Endothelial cell of hepatic sinusoid (primary cell): ENCODE data around the gene SH3RF1.
"Not testable (repeated sequence)": the region's sequence is repeated elsewhere in the genome, so short reads cannot be mapped to it uniquely, and the experiment has no call there.

Experiments used
- in situ Hi-C: cut with HindIII; loops from 2 replicates; pipeline ENCODE4 v1.10.0; 2017; ENCODE audit warnings: low sequenced_read_pairs

The SH3RF1 gene

GRCh38 chr4:169203278-169203677 lies 67.5 kb downstream of the SH3RF1 start:
- in situ Hi-C loops, result loop anchor here (5.0 kb wide), 1 partner anchor 96 kb away; no protein-coding TSS in a partner anchor

GRCh38 chr4:169202878-169203277 lies 67.9 kb downstream of the SH3RF1 start:
- in situ Hi-C loops, result loop anchor here (5.0 kb wide), 1 partner anchor 96 kb away; no protein-coding TSS in a partner anchor

DNA sequence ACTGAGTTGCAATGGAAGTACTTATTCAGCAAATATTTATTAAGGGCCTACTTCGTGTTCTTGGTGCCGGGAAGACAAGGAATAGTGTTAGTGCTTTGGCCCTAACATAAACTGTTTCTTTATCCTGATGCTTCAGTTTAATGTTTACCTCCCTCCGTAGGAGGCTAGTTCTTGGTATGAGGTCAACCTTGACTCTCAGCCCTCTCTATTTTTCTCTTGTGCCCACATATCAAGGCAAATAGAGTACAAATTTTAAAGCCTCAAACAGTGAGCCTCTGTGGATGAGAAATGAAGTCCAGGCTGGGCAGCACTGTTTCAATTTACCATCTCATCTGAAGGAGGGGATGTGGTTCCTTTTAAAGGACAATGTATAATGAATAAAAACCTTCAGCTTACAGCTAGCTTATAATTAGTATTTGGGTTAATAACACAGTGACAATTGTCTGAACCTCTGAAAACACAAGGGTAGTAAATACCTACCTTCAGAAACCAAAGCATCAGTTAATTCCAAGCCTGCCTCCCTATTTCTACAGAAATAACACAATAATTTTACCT lies 68.5 kb downstream of the SH3RF1 start:
- in situ Hi-C loops, result loop anchor here (5.0 kb wide), 1 partner anchor 95 kb away; no protein-coding TSS in a partner anchor

DNA sequence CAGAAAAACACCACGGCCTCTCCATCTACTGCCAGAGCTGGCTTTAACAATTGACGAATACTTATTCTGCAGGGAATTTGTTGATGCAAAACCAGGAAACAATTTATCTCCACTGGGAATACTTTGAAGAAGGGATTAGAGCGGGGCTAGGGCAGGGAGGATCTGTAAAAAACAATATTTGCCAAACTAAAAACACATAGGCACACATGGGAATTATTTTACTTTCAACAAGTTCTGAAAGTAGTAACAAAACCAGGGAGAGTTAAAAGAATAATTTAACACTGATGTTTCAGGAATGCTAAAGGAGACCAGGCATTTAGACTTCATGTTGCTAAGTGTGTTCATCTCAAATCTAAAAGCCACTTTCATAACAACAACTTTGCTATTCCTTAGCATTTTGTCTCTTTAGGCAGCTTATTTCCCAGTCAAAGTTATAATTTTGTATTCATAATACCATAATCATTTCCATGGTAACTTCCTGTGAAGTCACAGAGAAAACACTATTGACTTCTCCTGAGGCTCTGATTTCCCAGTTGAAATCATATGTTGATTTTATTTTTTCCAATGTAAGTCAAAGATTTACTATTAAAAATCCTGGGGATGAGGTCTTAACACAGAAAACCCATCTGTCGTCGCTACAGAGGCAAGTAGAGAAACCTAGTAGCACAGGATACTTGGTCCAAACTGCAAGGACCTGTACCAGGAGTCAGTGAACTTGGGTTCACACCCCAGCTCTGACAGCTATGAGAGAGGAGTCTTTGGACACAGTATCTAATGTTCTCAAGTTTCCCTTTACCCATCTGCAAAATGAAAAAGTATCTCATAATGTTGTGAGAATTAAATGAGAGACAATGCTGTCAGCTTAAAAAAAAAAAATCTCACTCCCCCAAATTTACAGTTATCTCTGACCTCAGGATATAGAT lies 69.3 kb downstream of the SH3RF1 start:
- in situ Hi-C loops, result loop anchor here (5.0 kb wide), 1 partner anchor 94 kb away; no protein-coding TSS in a partner anchor

DNA sequence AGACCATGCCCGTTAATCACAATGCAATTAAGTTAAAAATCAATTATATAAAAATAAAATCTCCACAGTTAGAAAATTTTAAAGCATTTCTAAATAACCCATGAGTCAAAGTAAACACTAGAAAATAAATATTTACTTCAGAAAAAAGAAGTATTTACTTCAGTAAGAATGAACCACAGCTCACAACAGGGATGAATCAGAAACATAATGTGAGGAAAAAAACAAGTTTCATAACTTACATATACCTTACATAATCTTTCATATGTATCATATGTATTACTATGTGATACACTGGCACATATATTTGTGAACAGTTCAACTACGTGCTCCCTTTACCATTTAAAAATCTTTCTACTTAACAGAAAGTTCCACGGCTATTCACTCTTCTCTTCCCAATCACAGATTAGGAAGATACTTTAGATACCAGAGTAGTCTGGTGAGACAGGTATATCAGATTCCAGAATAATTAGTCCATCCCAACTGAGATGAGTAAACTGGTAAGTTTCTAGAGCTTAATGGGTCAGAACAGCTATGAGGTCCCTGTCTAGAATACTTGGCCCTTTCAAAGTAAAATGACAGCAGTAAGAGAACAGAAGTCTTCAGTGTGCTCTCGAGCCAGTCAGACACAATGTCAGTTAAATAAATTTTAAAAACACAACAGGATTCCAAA lies 70.3 kb downstream of the SH3RF1 start:
- in situ Hi-C loops, result loop anchor here (5.0 kb wide), 1 partner anchor 93 kb away; no protein-coding TSS in a partner anchor

DNA sequence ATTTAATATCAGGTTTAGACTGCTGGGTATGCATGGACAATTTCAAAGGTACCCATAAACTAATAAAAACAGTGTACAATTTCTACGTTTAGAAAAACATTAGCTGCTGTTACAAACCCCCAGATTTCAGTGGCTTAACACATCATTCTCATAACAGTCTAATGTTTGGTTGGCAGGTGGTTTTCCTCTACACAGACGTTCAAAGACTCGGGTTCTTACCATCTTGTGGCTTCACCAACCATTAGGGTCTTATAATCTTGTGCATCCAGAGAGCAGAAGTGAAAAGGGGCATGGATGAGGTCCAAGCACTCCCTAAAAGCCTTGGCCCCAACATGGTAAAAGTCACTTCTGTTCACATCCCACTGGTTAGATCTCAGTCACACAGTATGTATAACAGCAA lies 71.6 kb downstream of the SH3RF1 start:
- in situ Hi-C loops, result no loop called here

GRCh38 chr4:169198167-169198566 lies 72.6 kb downstream of the SH3RF1 start:
- in situ Hi-C loops, result no loop called here

DNA sequence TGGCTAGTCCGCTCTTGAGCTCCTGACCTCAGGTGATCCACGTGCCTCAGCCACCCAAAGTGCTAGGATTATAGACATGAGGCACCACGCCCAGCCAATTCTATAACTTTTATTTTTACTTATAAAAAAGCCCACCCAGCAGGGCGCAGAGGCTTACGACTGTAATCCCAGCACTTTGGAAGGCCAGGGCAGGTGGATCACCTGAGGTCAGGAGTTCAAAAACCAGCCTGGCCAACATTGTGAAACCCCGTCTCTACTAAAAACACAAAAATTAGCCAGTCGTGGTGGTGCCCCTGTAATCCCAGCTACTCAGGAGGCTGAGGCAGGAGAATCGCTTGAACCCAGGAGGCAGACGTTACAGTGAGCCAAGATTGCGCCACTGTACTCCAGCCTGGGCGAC lies 73.5 kb downstream of the SH3RF1 start:
- in situ Hi-C loops, result not testable (repeated sequence)

DNA sequence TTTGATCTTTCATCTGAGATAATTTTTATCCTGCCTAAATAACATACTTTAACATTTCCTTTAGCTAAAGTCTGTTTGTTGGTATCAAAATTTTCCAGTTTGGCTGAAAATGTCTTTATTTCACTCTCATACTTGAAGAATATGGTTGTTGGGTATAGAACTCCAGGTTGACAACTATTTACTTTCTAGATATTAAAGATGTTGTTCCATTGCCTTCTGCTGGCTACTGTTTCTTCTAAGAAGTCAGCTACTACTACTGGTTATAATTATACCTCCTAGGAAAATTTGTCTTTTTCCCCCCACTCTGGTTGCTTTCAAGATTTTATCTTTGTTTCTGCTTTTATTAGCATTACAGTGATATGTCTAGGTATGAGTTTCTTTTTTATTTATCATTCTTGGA lies 75.7 kb downstream of the SH3RF1 start:
- in situ Hi-C loops, result no loop called here

DNA sequence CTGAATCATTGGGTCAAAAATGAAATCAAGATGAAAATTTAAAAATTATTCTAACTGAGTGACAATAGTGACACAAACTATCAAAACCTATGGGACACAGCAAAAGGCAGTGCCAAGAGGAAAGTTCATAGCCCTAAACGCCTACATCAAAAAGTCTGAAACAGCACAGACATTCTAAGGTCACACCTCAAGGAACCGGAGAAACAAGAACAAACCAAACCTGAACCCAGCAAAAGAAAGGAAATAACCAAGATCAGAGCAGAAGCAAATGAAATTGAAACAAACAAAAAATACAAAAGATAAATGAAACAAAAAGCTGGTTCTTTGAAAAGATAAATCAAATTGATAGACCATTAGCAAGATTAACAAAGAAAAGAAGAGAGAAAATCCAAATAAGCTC lies 80.8 kb downstream of the SH3RF1 start:
- in situ Hi-C loops, result not testable (repeated sequence)

GRCh38 chr4:169189372-169189771 lies 81.4 kb downstream of the SH3RF1 start:
- in situ Hi-C loops, result no loop called here

DNA sequence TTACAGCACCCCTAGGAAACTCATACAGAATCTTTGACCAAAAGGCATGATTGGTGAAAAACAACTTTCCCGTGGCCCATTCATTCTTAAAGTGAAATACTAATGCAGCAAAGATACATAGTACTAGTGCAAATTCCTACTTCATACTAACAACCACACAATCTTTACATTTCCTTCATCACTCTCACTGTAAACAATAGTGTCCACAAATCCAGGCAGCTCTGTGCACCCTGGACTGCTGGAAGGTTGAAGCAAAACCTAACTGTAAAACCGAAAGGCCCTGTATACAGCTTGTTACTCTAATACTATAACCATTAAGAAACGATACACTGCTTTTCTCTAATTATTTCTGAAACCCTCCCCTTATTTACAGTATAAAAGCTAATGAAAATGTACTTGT lies 82.6 kb downstream of the SH3RF1 start:
- in situ Hi-C loops, result no loop called here

- in situ Hi-C loops, result no loop called here
Observed at GRCh38 chr4:169185133-169185956, 85.4 kb downstream of the SH3RF1 start.

- in situ Hi-C loops, result no loop called here
Observed at GRCh38 chr4:169184686-169185085, 86.1 kb downstream of the SH3RF1 start.

DNA sequence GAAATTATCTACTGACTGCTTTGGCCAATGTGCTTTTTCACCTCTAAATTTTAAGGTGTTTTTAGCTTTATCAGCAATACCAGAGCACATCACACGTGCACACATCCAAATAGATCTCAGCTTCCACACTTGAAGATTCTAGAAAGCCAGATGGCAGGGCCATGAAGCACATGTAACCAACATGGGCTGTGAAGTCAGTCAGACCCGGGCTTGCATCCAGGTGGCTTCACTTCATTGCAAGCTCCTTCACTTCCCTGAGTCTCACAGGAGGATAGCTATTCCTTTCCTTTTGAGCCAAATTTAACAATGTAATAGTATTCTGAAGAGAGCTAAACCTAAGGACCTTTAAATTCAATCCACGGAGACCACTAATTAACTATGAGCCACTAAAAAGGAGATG lies 86.5 kb downstream of the SH3RF1 start:
- in situ Hi-C loops, result no loop called here

DNA sequence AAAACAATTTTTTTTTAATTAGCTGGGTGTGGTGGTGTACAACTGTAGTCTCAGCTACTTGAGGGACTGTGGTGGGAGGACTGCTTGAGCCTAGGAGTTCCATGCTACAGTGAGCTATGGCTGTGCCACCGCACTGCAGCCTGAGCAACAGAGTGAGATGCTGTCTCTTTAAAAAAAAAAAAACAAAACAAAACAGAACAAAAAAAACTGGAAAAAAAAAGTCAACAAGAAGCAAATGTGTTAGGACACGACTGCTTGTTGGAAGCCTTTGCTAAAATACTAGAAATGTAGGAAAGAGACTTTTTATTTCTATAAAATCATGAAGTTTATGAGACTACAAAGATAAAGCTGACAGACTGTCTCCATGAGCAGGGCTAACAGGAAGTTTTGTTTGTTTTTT lies 87.2 kb downstream of the SH3RF1 start:
- in situ Hi-C loops, result no loop called here

DNA sequence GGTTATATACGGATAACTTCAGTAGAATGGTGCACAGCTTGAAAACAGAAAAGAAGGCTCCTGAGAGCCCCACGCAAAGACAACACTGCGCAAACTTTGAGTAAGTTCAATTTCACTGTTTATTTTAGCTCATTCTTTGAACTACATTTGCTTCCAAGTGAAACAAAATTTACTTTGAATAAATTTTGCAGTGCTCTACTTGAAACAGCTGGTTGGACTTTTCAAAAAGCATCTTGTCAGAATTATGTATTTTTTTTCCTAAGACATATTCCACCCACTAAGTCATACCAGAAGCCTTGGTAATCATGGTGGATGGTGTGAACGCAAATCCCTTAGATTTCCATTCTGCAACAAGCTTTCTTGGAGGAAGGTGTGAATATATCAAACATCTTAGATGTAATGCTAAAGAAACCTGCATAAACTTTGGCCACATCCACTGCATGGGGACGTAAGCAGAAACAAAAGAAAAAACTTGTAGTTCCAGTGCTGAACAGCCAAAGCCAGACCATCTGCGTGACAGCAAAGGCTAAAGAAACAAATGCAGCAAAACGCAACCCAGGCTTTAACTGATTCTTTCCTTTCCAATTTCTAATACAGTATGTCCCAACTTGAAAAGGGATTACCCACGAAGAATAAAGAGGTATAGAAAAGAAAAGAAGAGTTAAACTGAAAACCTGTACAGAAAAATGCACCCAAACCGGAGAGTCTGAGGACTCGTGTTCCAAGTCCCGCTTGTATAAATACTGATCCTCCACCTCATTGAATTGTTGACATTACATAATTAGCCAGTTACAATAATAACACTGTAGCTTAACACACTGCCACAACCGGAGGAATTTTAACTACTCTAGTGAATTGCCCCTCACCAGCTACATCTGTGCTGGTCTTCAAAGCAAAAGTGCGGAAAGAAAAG lies 90.9 kb downstream of the SH3RF1 start:
- in situ Hi-C loops, result no loop called here

- in situ Hi-C loops, result not testable (repeated sequence)
Observed at GRCh38 chr4:169178092-169178491, 92.7 kb downstream of the SH3RF1 start.

GRCh38 chr4:169175476-169175875 lies 95.3 kb downstream of the SH3RF1 start:
- in situ Hi-C loops, result no loop called here

- in situ Hi-C loops, result no loop called here
Observed at GRCh38 chr4:169175035-169175434, 95.7 kb downstream of the SH3RF1 start.
